ENCODE measurements around the gene TRABD2B.

- TF ChIP-seq CTCF (IDR thresholded peaks at IDR 0.05) (no peak), POLR2A (IDR thresholded peaks at IDR 0.05) (no peak)
These were observed 283.0 kb downstream of the TRABD2B start for GRCh38 chr1:47713975-47714767.

Data from lower leg skin (tissue), 3 donors.